Endothelial cell (in vitro differentiated cells): Measurements from ENCODE around the gene ARAP2. TPM values are rescaled to one million over a fixed set of nuclear protein-coding genes. Genes with fewer than 3 reads are reported as not detected.

Experiments used
- DNase-seq: peaks from one replicate; pipeline ENCODE4 v3.0.0; 2021; ENCODE audit warnings: low spot score
- H3K27ac Mint-ChIP-seq: one replicate; pipeline ENCODE4 v1.8.0; 2021; ENCODE audit warnings: mixed read lengths, inconsistent platforms; ENCODE audit not compliant: unreplicated experiment
- H3K27me3 Mint-ChIP-seq: one replicate; pipeline ENCODE4 v1.8.0; 2021; ENCODE audit warnings: mild to moderate bottlenecking, moderate library complexity, mixed read lengths, inconsistent platforms; ENCODE audit not compliant: unreplicated experiment
- H3K36me3 Mint-ChIP-seq: one replicate; pipeline ENCODE4 v1.8.0; 2021; ENCODE audit warnings: mild to moderate bottlenecking, low read depth, mixed read lengths, inconsistent platforms; ENCODE audit not compliant: unreplicated experiment
- H3K4me1 Mint-ChIP-seq: one replicate; pipeline ENCODE4 v1.8.0; 2021; ENCODE audit warnings: mild to moderate bottlenecking, mixed read lengths, inconsistent platforms; ENCODE audit not compliant: unreplicated experiment
- H3K4me3 Mint-ChIP-seq: one replicate; pipeline ENCODE4 v1.8.0; 2021; ENCODE audit warnings: mild to moderate bottlenecking, mixed read lengths, inconsistent platforms; ENCODE audit not compliant: unreplicated experiment
- H3K9me3 Mint-ChIP-seq: one replicate; pipeline ENCODE4 v1.8.0; 2021; ENCODE audit warnings: mixed read lengths, inconsistent platforms; ENCODE audit not compliant: unreplicated experiment
- CTCF ChIP-seq: fragments of 200-600 bp; sonication (generic); IDR thresholded peaks from one replicate; pipeline ENCODE4 v1.5.0; 2021; ENCODE audit warnings: antibody characterized with exemption; ENCODE audit not compliant: unreplicated experiment
- total RNA-seq: library from RNA; stranded (reverse); fragmentation: NEBNext Ultra II Directional; extraction: Animal tissue kit (Norgen Biotek cat#: 25700); gene quantifications from one replicate; pipeline ENCODE4 v1.2.1, GENCODE V29; 2021; ENCODE audit not compliant: unreplicated experiment

The ARAP2 gene
- total RNA-seq, 1 donor from 2014 or later: 20.1 TPM

- no peak for TF ChIP-seq CTCF
- H3K27me3 Mint-ChIP-seq: no peaks in the 10 kb centered on the region
- no peak overlapping the region for H3K27ac Mint-ChIP-seq
- H3K4me1 Mint-ChIP-seq: no peaks in the 10 kb centered on the region
- H3K36me3 Mint-ChIP-seq: no peaks in the 10 kb centered on the region
- no peak overlapping the region for H3K4me3 Mint-ChIP-seq
- DNase-seq: no peak
- H3K9me3 Mint-ChIP-seq: no peaks in the 10 kb centered on the region
Measured at GRCh38 chr4:36081185-36081584, 163.1 kb downstream of the ARAP2 start.

- H3K4me3 Mint-ChIP-seq: no peak overlapping the region
- H3K27ac Mint-ChIP-seq: no peak overlapping the region
- H3K27me3 Mint-ChIP-seq: no peaks in the 10 kb centered on the region
- no peaks in the 10 kb centered on the region for H3K9me3 Mint-ChIP-seq
- TF ChIP-seq CTCF: no peak
- DNase-seq: no peak
- H3K36me3 Mint-ChIP-seq: no peaks in the 10 kb centered on the region
- no peaks in the 10 kb centered on the region for H3K4me1 Mint-ChIP-seq
Measured at GRCh38 chr4:36079666-36080065, 164.6 kb downstream of the ARAP2 start.

- H3K27ac Mint-ChIP-seq: no peak overlapping the region
- no peaks in the 10 kb centered on the region for H3K27me3 Mint-ChIP-seq
- no peak for DNase-seq
- no peaks in the 10 kb centered on the region for H3K36me3 Mint-ChIP-seq
- H3K4me1 Mint-ChIP-seq: no peaks in the 10 kb centered on the region
- no peak overlapping the region for H3K4me3 Mint-ChIP-seq
- no peak for TF ChIP-seq CTCF
- H3K9me3 Mint-ChIP-seq: no peaks in the 10 kb centered on the region
Measured at GRCh38 chr4:36078319-36078718, 166.0 kb downstream of the ARAP2 start.

- no peaks in the 10 kb centered on the region for H3K36me3 Mint-ChIP-seq
- no peak overlapping the region for H3K27ac Mint-ChIP-seq
- no peaks in the 10 kb centered on the region for H3K9me3 Mint-ChIP-seq
- H3K27me3 Mint-ChIP-seq: no peaks in the 10 kb centered on the region
- DNase-seq: no peak
- no peak for TF ChIP-seq CTCF
- H3K4me1 Mint-ChIP-seq: no peaks in the 10 kb centered on the region
- H3K4me3 Mint-ChIP-seq: no peak overlapping the region
Measured at GRCh38 chr4:36072529-36072928, 171.8 kb downstream of the ARAP2 start.

GRCh38 chr4:36067116-36067515, 177.2 kb downstream of the ARAP2 start:
- peaks cover 3% of the 10 kb centered on the region for H3K27me3 Mint-ChIP-seq
- H3K9me3 Mint-ChIP-seq: no peaks in the 10 kb centered on the region
- H3K4me3 Mint-ChIP-seq: no peak overlapping the region
- TF ChIP-seq CTCF: no peak
- no peak for DNase-seq
- H3K27ac Mint-ChIP-seq: no peak overlapping the region
- peaks cover 4% of the 10 kb centered on the region for H3K4me1 Mint-ChIP-seq
- peaks cover 5% of the 10 kb centered on the region for H3K36me3 Mint-ChIP-seq
